HG02571 (cell line): ENCODE data around the gene SORCS2.

Source experiments
- ATAC-seq: cut with Tn5 transposase; IDR thresholded peaks from one replicate; pipeline ENCODE4 v1.9.1; 2021; ENCODE audit warnings: mild to moderate bottlenecking, moderate library complexity; ENCODE audit not compliant: unreplicated experiment

Gene SORCS2

DNA sequence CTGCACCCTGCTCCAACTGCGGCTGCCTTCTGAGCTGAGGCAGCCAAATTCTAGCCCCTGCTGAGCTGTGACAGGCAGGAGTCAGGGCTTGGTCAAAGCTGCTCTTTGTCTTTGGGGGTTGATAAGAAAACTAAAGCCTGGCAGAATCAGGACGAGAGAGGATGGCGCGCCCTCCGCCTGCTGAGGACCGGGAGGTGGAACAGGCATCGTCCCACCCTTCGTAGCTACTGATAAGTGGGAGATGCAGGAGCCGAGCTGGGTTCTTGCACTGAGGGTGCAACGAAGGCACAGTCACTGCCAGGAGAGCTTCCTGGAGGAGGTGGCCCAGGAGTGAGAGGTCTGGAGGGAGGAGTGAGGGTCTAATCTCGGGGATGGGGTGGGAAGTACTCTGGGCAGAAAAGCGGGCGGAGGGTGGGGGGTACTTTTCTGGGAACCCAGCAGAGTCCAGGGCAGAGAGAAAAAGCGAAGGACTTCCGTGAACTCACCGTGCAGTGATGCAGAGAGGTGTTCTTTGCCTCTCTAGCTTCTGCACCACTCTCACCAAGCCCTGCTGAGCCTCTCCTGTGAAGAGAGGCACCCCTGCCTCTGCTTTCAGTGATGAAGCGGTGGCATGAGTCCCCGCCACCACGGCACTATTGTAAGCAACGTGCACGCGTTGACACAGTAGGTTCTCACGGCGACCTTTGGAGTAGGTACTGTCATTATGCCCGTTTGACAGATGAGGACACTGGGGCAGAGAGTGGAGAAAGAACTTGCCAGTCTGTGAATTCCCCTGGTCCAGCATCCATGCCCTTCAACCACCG is 107.8 kb downstream of the SORCS2 start:
- no peak for ATAC-seq

DNA sequence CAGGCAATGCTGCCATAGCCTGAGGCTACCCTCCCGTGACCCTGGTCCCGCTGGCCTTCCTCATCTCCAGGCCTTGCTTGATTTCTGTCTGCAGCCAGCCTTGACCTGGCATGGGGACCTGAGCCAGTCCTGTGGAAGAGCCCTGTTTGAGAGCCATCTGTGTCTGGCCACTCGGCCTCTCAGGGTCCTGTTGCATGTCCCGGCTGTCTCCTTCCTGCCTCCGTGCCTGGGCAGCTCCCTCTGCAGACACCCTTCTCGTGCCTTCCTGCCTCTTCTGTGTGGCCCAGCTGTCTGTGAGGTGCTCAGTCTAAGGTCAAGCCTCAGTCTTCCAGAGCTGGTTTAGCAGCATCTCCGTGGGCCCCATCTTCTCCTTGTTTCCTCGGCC is 108.4 kb downstream of the SORCS2 start:
- no peak for ATAC-seq

DNA sequence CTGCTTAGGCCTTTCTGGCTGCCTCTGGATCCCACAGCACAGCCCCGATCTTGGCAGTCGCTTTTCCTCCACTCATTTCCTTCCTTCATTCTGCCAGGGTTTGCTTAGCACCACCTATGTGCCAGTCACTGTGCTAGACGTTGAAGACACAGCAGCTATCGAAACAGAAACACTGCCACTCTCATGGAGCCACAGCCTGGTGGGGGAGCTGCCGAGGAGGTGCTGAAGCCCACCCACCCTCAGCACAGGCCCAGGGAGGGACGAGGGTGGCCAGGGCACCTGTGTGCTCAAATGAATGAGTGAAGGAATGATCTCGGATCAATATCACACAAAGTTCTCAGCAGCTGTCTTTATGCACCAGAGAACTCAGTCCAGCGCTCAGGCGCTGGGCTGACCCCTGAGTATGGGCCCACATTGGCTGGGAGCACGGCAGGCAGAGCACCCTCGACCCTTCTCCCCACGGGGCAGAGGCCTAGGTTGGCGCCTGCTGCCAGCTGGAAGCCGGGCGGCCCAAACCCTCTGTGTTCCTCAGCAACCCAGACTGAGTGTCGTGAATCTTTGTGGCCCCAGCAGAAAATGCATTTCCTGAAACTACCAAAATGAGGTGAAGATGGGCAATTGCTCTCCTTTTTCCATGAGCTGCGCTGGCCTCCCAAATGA is 108.9 kb downstream of the SORCS2 start:
- no peak for ATAC-seq

DNA sequence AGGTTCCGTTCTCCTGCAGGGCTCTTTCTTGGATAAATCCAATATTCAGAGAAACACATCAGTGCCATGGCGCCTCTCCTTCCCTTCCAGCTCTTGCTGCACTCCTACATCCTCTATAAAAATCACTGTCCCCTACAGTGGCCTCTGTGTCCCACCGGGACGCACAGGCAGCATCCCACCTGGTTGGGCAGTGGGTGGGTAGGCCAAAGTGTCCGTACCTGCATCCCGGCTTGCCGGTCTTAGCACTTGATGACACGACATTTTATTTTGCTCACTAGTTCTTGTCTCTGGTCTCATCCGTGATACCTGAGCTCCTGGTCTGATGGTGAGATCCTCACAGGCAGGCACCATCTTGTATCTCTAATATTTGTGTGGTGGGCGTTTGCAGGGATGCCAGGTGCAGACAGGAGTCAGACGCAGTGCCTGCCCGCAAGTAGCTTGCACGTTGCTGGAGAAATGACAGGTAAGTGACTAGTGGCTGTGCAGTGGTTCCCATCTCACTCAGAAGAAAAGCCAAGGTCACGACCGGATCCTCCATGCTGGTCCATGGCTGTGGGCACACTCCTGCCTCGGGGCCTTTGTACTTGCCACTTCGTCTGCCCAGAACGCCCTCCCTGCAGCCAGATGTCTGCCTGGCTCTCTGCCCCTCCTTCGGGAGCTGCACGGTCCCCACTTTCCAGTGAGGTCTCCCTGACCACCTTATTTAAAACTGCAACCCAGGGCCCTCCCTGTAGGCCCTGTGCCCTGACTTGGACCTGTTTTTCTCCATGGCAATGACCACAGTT is 109.7 kb downstream of the SORCS2 start:
- no peak for ATAC-seq

- no peak for ATAC-seq
These were observed 110.6 kb downstream of the SORCS2 start for GRCh38 chr4:7302781-7303404.

DNA sequence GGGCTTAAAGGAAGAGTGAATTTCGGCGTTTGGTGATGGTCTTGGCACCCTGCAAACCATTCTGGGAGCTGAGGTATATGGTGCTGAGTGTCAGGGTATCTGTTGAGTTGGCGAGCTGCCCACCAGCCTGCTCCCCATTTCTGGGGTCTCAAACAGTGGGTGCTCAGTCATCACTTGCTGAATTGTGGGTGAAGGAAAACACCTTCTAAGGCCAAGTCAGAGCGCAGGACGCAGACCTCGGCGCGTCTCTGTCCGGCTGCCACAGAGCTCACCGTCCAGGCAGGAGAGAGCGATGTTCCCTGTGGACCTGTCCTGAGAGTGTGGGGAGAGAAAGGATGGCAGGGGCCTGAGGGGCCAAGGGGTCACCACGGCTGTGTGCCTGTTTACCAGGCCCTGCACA is 111.2 kb downstream of the SORCS2 start:
- no peak for ATAC-seq

DNA sequence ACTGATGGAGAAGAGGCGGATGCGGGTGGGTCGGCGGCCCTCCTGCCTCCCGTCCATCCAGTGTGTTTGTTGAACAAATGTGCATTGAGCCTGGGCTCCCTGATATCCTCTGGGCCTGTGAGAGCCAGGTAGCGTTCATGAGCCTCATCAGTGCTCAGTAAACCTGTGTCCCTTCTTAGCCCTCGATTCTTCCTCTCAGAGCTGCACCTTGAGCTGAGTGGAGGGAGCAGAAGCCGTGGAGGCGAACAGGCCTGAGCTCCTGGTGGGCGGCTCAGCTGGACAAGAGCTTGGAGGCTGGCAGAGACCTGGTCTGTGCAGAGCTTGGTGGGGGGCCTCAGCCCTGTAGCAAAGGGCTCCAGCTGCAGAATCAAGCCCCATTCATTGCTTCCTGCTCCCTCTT is 112.1 kb downstream of the SORCS2 start:
- no peak for ATAC-seq

DNA sequence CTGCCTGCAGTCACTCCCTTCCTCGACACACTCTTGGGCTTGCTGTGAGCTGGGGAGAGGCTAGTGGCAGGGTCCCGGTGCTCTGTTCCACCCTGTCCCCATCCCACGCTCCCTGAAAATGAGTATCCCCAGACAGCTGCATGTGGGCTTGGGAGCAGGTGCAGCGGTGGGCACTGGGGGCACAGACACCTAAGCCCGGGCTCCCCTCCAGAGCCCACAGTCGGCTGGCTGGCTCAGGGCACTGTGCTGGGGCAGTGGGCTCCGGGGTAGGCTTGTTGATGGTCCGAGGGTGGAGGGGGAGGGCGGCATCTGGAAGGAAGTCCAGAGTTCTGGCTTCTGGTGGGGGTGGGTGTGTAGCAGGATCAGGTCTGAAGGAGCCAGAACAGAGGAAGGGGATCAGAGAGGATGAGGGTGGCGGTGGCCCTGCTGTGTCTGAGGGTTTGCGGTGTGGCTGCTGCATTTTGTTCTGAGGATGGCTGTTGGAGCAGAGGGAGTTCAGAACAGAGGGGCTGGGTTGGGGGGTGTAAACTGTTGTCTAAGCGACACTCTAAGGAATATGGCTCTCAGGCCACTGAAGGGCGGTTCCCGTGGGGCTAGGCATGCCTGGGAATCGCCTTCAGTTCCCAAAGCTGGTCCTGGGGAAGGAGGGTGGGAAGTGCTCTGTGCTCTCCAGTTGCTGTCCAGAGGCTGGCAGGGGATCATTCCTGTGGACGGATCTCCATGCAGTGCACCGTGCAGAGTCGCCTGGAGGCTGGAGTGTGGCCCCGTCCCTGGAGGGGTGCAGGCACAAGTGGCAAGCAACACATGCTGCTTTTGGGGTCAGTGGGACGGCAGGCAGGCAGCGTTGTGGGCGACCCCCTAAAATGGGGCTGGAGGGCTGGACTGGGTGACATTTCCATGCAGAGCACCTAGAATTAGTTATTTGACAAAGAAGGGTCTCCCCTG is 114.0 kb downstream of the SORCS2 start:
- no peak for ATAC-seq

- ATAC-seq = no peak
These were observed 114.6 kb downstream of the SORCS2 start for GRCh38 chr4:7306986-7307385.

DNA sequence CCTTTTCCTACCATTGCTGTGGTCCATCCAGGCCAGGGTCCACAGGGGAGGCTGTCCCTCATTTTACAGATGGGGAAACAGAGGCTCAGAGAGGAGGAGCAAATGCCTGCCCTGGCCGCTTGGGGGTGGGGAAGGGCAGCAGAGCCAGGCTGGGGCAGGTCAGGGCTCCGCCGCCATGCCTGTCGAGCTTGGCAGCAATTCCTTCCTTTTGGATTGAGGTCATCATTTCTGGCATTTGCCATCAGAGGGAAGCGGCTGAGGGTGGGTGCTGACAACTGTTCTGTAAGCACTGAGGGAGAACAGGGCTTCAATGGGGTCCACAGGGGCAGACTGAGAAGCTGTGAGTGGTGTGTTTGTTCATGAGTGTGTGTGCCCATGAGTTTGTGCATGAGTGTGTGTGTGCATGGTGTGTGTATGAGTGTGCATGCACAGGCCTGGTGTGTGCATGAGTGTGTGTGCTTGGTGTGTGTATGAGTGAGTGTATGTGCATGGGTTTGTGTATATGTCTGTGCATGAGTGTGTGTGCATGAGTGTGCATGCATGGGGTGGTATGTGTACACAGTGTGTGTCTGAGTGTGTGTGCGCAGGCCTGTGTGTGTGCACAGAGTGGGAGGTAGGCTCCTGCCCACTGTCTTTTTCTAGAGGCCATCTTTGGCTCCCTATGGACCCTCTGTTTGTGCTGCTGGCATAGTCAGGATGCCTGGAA is 115.2 kb downstream of the SORCS2 start:
- no peak for ATAC-seq

- ATAC-seq = no peak
These were observed 116.8 kb downstream of the SORCS2 start for GRCh38 chr4:7309181-7309580.

GRCh38 chr4:7309636-7310390 is 117.5 kb downstream of the SORCS2 start:
- ATAC-seq = no peak

GRCh38 chr4:7310451-7310850 is 118.1 kb downstream of the SORCS2 start:
- no peak for ATAC-seq

GRCh38 chr4:7311205-7311604 is 118.9 kb downstream of the SORCS2 start:
- ATAC-seq = no peak

DNA sequence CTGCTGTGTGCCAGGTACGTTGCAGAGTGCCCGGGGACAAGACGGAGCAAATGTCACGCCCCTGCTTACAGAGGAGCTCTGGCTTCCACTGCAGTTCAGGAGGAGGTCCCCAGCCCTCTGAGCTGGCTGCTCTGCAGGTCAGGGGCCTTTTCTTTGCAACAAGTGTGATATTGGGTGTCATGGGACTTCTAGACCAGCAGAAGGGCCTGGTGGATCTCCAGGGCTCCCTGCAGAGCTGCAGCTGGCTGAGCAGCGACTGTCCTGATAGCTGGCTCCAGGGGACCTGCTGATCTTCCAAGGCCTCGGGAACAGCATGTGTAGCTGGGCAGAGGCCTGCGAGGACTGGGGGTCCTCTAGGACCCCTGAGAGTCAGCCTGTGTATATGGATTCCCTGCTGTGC is 120.4 kb downstream of the SORCS2 start:
- no peak for ATAC-seq

DNA sequence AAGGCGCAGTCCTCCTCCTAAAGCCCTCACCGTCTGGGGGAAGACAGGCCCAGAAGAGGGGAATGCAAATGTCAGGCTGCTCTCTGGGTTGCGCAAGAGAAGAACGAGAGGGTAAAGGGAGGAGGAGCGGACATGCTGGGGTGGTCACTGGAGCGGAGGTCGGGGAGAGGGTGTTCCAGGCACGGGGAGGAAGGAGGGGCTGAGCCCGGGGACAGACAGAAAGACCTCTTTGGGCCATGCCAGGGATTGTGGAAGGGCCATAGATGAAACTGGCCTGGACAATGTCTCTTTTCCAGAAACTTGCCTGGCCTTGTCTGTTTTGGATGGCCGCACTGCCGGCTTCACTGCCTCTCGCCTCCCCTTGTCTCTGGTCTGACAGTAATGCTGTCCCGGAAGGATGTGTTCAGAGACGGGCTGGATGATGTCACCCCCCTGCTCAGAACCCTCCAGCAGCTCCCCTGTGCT is 121.0 kb downstream of the SORCS2 start:
- no peak for ATAC-seq

DNA sequence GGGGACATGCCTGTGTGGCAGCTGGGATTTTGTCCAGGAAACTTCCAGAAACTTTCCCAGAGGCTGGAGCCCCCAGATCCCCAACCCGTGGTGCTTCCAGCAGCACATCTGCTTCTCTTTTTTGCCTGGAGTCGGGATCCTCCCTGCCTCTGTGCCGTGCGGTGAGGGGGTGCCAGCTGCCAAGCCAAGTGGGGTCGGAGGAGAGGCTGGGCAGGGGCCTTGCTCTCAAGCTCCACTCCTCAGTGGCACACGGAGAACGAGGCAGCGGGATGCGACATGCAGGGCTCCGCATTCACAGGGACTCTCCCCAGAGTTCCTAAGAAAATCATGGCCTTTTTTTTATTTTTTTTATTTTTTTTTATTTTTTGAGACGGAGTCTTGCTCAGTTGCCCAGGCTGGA is 121.7 kb downstream of the SORCS2 start:
- no peak for ATAC-seq

DNA sequence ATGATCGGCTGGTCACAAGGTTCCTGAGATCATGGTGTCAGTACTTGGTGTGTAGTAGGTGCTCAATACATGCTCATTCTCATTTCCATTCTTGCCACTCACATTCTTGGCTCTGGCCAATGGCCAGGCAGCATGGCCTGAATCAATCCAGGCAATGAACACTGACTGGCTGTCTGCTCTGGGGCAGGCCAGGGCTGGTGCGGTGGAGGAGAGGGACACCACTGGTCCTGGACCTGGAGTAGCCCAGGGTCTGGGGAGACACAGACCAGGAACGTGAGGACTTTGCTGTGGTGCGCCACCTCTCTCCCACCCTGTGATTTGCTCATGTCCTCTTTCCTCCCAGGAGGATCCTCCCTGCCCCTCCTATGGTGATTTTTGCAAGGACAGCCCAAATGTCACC is 122.9 kb downstream of the SORCS2 start:
- no peak for ATAC-seq

GRCh38 chr4:7315935-7316334 is 123.6 kb downstream of the SORCS2 start:
- no peak for ATAC-seq
